Small intestine (tissue), 7 donors: Measurements from ENCODE around the gene TMPRSS6. TPM values are rescaled to one million over a fixed set of nuclear protein-coding genes. Genes with fewer than 3 reads are reported as not detected.

Experiments used
- DNase-seq, 2 donors: peaks; one replicate each; pipeline versions ENCODE4 v3.0.0 to v3.0.0-alpha.2; 2013
- FAIRE-seq: peaks from 2 replicates; lab custom pipeline; 2012; peaks lifted over from hg19 to GRCh38; lab: Jason Lieb, UNC
- H3K27ac ChIP-seq, 3 donors: one replicate each; pipeline ENCODE4 v1.5.1; 2013; ENCODE audit warnings: low read length in 2 of 3, mild to moderate bottlenecking in 2 of 3, control low read depth in 1 of 3, inconsistent platforms in 1 of 3, low read depth in 1 of 3, moderate library complexity in 1 of 3
- H3K27me3 ChIP-seq, 3 donors: one replicate each; pipeline ENCODE4 v1.6.1; 2013; ENCODE audit warnings: low read length in 3 of 3, inconsistent platforms in 1 of 3; ENCODE audit not compliant: control insufficient read depth in 3 of 3, insufficient read depth in 3 of 3
- H3K36me3 ChIP-seq, 3 donors: one replicate each; pipeline ENCODE4 v1.6.1; 2013; ENCODE audit warnings: low read length in 3 of 3, inconsistent platforms in 1 of 3, low read depth in 1 of 3, mild to moderate bottlenecking in 1 of 3, moderate library complexity in 1 of 3; ENCODE audit not compliant: control insufficient read depth in 3 of 3, insufficient read depth in 2 of 3
- H3K4me1 ChIP-seq, 3 donors: one replicate each; pipeline ENCODE4 v1.6.1; 2013; ENCODE audit warnings: low read length in 2 of 3, inconsistent platforms in 1 of 3, low read depth in 1 of 3, mild to moderate bottlenecking in 1 of 3, moderate library complexity in 1 of 3; ENCODE audit not compliant: control insufficient read depth in 3 of 3, insufficient read depth in 2 of 3
- H3K4me3 ChIP-seq, 3 donors: one replicate each; pipeline ENCODE4 v1.5.1; 2013; ENCODE audit warnings: low read length in 3 of 3, control low read depth in 1 of 3, inconsistent platforms in 1 of 3, low read depth in 1 of 3, mild to moderate bottlenecking in 1 of 3, moderate library complexity in 1 of 3
- H3K9me3 ChIP-seq, 2 donors: one replicate each; pipeline ENCODE4 v1.6.1; 2013; ENCODE audit warnings: low read depth in 1 of 2, low read length in 1 of 2; ENCODE audit not compliant: control insufficient read depth in 2 of 2, insufficient read depth in 1 of 2
- WGBS, 3 donors: extraction: QIAGEN DNeasy Blood & Tissue Kit; methylation state at CpG; one replicate each; pipeline ENCODE4 v1.1.7; 2013; 5-methylcytosine and 5-hydroxymethylcytosine counted together
- polyA plus RNA-seq, 4 donors: library from polyadenylated mRNA; stranded (reverse) in 3 of 4; unstranded in 1 of 4; fragments of 200-250 nt in 3 of 4; fragments of 120-200 nt in 1 of 4; gene quantifications; one replicate each; pipeline versions ENCODE4 v1.2.1 to v1.2.3, GENCODE V29; 2013
- donor health status: healthy with polysubstance abuse.
- donor health status: control.
- donor health status: control.
- donor health status: Bipolar disorder and iron deficiency.
- donor health status: healthy.

Gene TMPRSS6
- polyA plus RNA-seq, 4 donors = 0.40 to 4.2 (median 1.3) TPM

DNA sequence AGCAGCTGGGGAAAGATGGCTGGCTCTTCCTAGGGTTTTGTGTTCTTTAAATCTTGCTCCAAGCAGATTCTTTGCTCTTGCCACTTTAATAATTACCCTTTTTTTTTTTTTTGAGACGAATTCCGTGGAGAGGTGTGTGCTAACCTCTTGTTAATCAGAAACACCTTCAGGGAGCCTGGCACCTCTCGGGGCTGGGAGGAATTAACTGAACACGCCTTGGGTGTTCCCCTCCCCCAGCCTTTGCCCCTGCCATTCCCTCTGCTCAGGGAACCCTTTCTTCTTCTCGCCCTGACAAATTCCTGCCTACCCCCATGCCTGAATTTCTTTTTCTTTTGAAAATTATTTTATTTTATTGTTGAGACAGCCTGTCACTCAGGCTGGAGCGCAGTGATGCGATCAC, 17.5 kb downstream of the TMPRSS6 start:
- 48 to 63% (median 60%) methylated on average over 7 of the region's 7 CpGs for WGBS, 3 donors
- H3K4me1 ChIP-seq = peaks cover 0 to 12% (median 0%) of the 10 kb centered on the region in 3 donors
- no peaks in the 10 kb centered on the region for H3K9me3 ChIP-seq
- DNase-seq = no peak
- no peaks in the 10 kb centered on the region for H3K36me3 ChIP-seq
- FAIRE-seq = no peak
- H3K27ac ChIP-seq = no peak overlapping the region
- peaks cover 0 to 2% (median 2%) of the 10 kb centered on the region in 3 donors for H3K27me3 ChIP-seq
- no peak overlapping the region for H3K4me3 ChIP-seq

- no peak for DNase-seq
- no peak overlapping the region for H3K4me3 ChIP-seq
- H3K36me3 ChIP-seq = no peaks in the 10 kb centered on the region
- H3K27me3 ChIP-seq = peaks cover 0 to 2% (median 0%) of the 10 kb centered on the region in 3 donors
- WGBS, 3 donors = 81 to 85% (median 84%) methylated on average over 9 of the region's 9 CpGs
- peaks cover 0 to 12% (median 0%) of the 10 kb centered on the region in 3 donors for H3K4me1 ChIP-seq
- no peak for FAIRE-seq
- H3K27ac ChIP-seq = no peak overlapping the region
- H3K9me3 ChIP-seq = no peaks in the 10 kb centered on the region
These were observed 18.4 kb downstream of the TMPRSS6 start for GRCh38 chr22:37090920-37091695.

- DNase-seq (no peak), FAIRE-seq (no peak)
- Histone ChIP-seq H3K9me3 (no peaks in the 10 kb centered on the region), H3K27me3 (no peaks in the 10 kb centered on the region), H3K36me3 (no peaks in the 10 kb centered on the region), H3K4me1 (peaks cover 0 to 12% (median 0%) of the 10 kb centered on the region in 3 donors), H3K4me3 (no peak overlapping the region), H3K27ac (no peak overlapping the region)
- WGBS, 3 donors = 29 to 65% (median 58%) methylated on average over 11 to 12 of the region's 12 CpGs
These were observed 20.1 kb downstream of the TMPRSS6 start for GRCh38 chr22:37089434-37089833.

DNA sequence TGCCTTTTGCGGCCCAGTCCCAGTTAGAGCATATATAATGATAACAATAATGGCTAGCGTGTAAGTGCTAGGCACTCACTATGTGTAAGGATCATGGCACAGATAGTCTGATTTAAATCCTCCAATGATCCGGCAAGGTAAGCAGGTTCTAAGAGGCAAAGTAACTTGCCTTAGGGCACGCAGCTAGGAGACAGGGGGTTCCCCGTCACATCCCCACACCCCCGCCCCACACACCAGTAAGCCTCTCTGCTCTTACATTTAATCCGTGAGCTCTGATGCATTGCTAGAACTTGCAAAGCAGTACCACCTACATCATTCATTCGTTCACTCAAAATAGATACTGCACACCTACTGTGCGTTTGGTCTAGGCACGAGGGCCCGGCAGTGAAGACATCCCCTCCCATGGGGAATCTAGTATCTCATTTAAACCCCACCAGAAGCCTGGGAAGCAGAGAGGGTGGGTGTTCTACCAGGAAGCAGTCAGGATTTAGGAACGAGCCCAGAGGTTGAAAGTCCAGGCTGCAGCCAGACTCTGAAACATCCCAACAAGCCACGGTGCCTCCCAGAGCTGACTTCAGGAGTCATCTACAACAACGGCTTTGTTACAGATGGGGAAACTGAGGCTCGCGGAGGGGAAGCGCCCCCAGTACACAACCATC, 20.6 kb downstream of the TMPRSS6 start:
- DNase-seq = peak in 1 of 2 donors; percentile 34
- 26 to 65% (median 40%) methylated on average over 17 of the region's 17 CpGs for WGBS, 3 donors
- no peak for FAIRE-seq
- Histone ChIP-seq H3K9me3 (no peaks in the 10 kb centered on the region), H3K4me1 (peaks cover 0 to 12% (median 0%) of the 10 kb centered on the region in 3 donors), H3K4me3 (no peak overlapping the region), H3K27me3 (no peaks in the 10 kb centered on the region), H3K36me3 (no peaks in the 10 kb centered on the region), H3K27ac (no peak overlapping the region)

- DNase-seq = no peak
- no peak for FAIRE-seq
- WGBS, 3 donors = 22 to 40% (median 29%) methylated on average over 6 of the region's 6 CpGs
These were observed 21.4 kb downstream of the TMPRSS6 start for GRCh38 chr22:37088108-37088605.

GRCh38 chr22:37086184-37086583, 23.3 kb downstream of the TMPRSS6 start:
- DNase-seq (no peak), FAIRE-seq (no peak)
- no peaks in the 10 kb centered on the region for H3K9me3 ChIP-seq
- H3K36me3 ChIP-seq = no peaks in the 10 kb centered on the region
- no peak overlapping the region for H3K27ac ChIP-seq
- H3K4me3 ChIP-seq = no peak overlapping the region
- no peaks in the 10 kb centered on the region for H3K27me3 ChIP-seq
- peaks cover 0 to 6% (median 0%) of the 10 kb centered on the region in 3 donors for H3K4me1 ChIP-seq
- 78 to 84% (median 80%) methylated on average over 15 of the region's 15 CpGs for WGBS, 3 donors

More at GRCh38 chr22:37088108-37088605, 21.4 kb downstream of the TMPRSS6 start:
- H3K9me3 ChIP-seq = no peaks in the 10 kb centered on the region
- H3K36me3 ChIP-seq = no peaks in the 10 kb centered on the region
- no peaks in the 10 kb centered on the region for H3K27me3 ChIP-seq
- no peak overlapping the region for H3K4me3 ChIP-seq
- no peak overlapping the region for H3K27ac ChIP-seq
- peaks cover 0 to 12% (median 0%) of the 10 kb centered on the region in 3 donors for H3K4me1 ChIP-seq

DNA sequence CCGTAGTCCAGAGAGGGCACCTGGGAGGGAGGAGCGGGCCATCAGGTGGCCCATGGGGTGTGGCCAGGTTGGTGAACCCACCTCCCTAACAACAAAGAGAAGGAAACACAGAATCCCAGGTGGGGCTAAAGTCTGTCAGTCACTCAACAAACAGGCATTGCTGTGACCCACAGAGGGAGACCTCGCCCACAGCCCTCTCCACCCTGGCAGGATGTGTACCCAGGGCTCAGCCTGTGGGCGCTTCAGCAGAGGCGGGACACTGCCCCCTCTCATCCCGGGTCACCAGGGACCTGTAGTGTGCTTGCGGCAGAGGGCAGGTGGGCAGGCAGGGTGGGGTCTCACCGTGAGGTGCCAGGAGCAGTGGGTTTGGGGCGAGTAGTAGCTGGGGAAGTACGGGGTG, 25.1 kb downstream of the TMPRSS6 start:
- no peaks in the 10 kb centered on the region for H3K36me3 ChIP-seq
- DNase-seq = no peak
- H3K9me3 ChIP-seq = no peaks in the 10 kb centered on the region
- FAIRE-seq = no peak
- WGBS, 3 donors = 81 to 87% (median 83%) methylated on average over 10 of the region's 10 CpGs
- peaks cover 0 to 6% (median 0%) of the 10 kb centered on the region in 3 donors for H3K4me1 ChIP-seq
- H3K27me3 ChIP-seq = no peaks in the 10 kb centered on the region
- H3K27ac ChIP-seq = no peak overlapping the region
- H3K4me3 ChIP-seq = no peak overlapping the region

DNA sequence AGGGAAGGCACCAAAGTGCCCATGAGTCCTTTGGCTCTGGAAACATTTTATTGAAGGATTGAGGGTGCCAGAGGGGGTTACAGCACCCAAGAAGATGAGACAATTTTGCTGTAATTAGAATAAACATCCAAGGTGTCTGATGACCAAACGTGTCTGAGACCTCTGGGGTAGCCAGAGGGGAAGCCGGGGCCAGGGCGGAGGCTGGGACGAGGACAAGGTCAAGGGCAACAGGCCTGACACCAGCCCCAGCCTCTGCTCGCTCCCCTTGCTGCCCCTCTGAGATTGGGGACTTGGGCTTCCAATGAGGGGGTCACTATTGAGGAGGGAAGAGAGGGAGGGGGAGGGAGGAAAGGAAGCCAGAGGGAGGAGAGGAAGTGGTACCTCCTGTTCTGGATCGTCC, 25.6 kb downstream of the TMPRSS6 start:
- Histone ChIP-seq H3K27me3 (no peaks in the 10 kb centered on the region), H3K27ac (no peak overlapping the region), H3K4me1 (peaks cover 0 to under 1% (median 0%) of the 10 kb centered on the region in 3 donors), H3K4me3 (no peak overlapping the region), H3K9me3 (no peaks in the 10 kb centered on the region), H3K36me3 (no peaks in the 10 kb centered on the region)
- no peak for FAIRE-seq
- 84 to 91% (median 87%) methylated on average over 6 of the region's 6 CpGs for WGBS, 3 donors
- no peak for DNase-seq
